ENCODE measurements around the gene CASK.

Gene CASK

DNA sequence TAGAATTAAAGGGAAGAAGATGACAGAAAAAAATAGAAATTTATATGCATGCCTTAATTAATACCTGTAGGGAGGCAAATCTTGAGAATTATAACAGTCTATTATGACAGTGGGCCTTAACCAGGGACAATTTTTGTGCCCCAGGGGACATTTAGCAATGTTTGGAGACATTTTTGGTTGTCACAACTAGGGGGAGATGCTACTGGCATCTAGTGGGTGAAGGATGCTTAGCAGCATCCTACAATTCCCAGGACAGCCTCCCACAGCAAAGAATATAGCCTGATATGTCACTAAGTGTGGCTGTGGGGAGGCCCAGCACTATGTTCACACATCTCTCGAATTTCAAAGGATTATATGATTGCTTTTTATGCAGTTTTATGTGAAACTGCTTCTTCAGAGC is 188.8 kb downstream of the CASK start:
- H3K36me3 ChIP-seq (ENCODE audit: control insufficient read depth, insufficient read depth, low read length) = no peaks in the 10 kb centered on the region
- no CpG with 5 or more reads among the region's 1 CpG for WGBS (ENCODE audit: extremely low coverage, insufficient coverage, low lambda C conversion rate)
- H3K56ac ChIP-seq (ENCODE audit: low read length) = no peak overlapping the region
- H3K4ac ChIP-seq (ENCODE audit: low read depth, low read length) = no peak overlapping the region
- DNase-seq = peak; percentile 41
- no peaks in the 10 kb centered on the region for H3K79me1 ChIP-seq (ENCODE audit: low read length)
- H3K4me3 ChIP-seq (ENCODE audit: low read length) = no peak overlapping the region
- no peaks in the 10 kb centered on the region for H3K4me1 ChIP-seq (ENCODE audit: control insufficient read depth, low read depth, low read length)
- H3K23ac ChIP-seq (ENCODE audit: low read length) = no peak overlapping the region
- no peak overlapping the region for H2BK5ac ChIP-seq (ENCODE audit: low read length)
- no peak overlapping the region for H3K4me2 ChIP-seq (ENCODE audit: low read length)
- H2AK5ac ChIP-seq (ENCODE audit: low read length) = no peak overlapping the region
- H4K5ac ChIP-seq (ENCODE audit: low read length) = no peak overlapping the region
- H3K27me3 ChIP-seq (ENCODE audit: insufficient read depth, low read length, poor library complexity) = no peaks in the 10 kb centered on the region
- no peak overlapping the region for H2BK15ac ChIP-seq (replicated peaks; ENCODE audit: low read depth)
- H3K27ac ChIP-seq (ENCODE audit: low read depth, low read length) = no peak overlapping the region
- no peak overlapping the region for H2BK120ac ChIP-seq (ENCODE audit: low read depth, low read length)
- no peak overlapping the region for H3K18ac ChIP-seq (ENCODE audit: low read length)
- no peak overlapping the region for H4K8ac ChIP-seq (ENCODE audit: low read depth, low read length)
- H3K79me2 ChIP-seq (ENCODE audit: control insufficient read depth, insufficient read depth, low read length) = no peaks in the 10 kb centered on the region
- no peak overlapping the region for H3K9ac ChIP-seq (ENCODE audit: low read length)

- Histone ChIP-seq H3K18ac (ENCODE audit: low read length) (no peak overlapping the region), H4K5ac (ENCODE audit: low read length) (no peak overlapping the region), H3K4me3 (ENCODE audit: low read length) (no peak overlapping the region), H2BK15ac (replicated peaks; ENCODE audit: low read depth) (no peak overlapping the region), H3K79me2 (ENCODE audit: control insufficient read depth, insufficient read depth, low read length) (no peaks in the 10 kb centered on the region), H3K27me3 (ENCODE audit: insufficient read depth, low read length, poor library complexity) (no peaks in the 10 kb centered on the region), H3K36me3 (ENCODE audit: control insufficient read depth, insufficient read depth, low read length) (no peaks in the 10 kb centered on the region), H3K4me2 (ENCODE audit: low read length) (no peak overlapping the region), H3K27ac (ENCODE audit: low read depth, low read length) (no peak overlapping the region), H3K9ac (ENCODE audit: low read length) (no peak overlapping the region), H3K4ac (ENCODE audit: low read depth, low read length) (no peak overlapping the region), H2AK5ac (ENCODE audit: low read length) (no peak overlapping the region), H3K23ac (ENCODE audit: low read length) (no peak overlapping the region), H3K56ac (ENCODE audit: low read length) (no peak overlapping the region), H3K79me1 (ENCODE audit: low read length) (no peaks in the 10 kb centered on the region), H4K8ac (ENCODE audit: low read depth, low read length) (no peak overlapping the region), H2BK120ac (ENCODE audit: low read depth, low read length) (no peak overlapping the region), H3K4me1 (ENCODE audit: control insufficient read depth, low read depth, low read length) (no peaks in the 10 kb centered on the region), H2BK5ac (ENCODE audit: low read length) (no peak overlapping the region)
- WGBS (ENCODE audit: extremely low coverage, insufficient coverage, low lambda C conversion rate) = no CpG with 5 or more reads among the region's 1 CpG
- DNase-seq = no peak
Measured at GRCh38 chrX:41733939-41734338, 189.4 kb downstream of the CASK start.

- Histone ChIP-seq H4K5ac (ENCODE audit: low read length) (no peak overlapping the region), H3K4me2 (ENCODE audit: low read length) (no peak overlapping the region), H3K4ac (ENCODE audit: low read depth, low read length) (no peak overlapping the region), H3K27ac (ENCODE audit: low read depth, low read length) (no peak overlapping the region), H3K18ac (ENCODE audit: low read length) (no peak overlapping the region), H3K4me3 (ENCODE audit: low read length) (no peak overlapping the region), H3K4me1 (ENCODE audit: control insufficient read depth, low read depth, low read length) (no peaks in the 10 kb centered on the region), H3K79me1 (ENCODE audit: low read length) (no peaks in the 10 kb centered on the region), H3K36me3 (ENCODE audit: control insufficient read depth, insufficient read depth, low read length) (no peaks in the 10 kb centered on the region), H3K23ac (ENCODE audit: low read length) (no peak overlapping the region), H2BK5ac (ENCODE audit: low read length) (no peak overlapping the region), H3K79me2 (ENCODE audit: control insufficient read depth, insufficient read depth, low read length) (no peaks in the 10 kb centered on the region), H4K8ac (ENCODE audit: low read depth, low read length) (no peak overlapping the region), H2AK5ac (ENCODE audit: low read length) (no peak overlapping the region), H2BK15ac (replicated peaks; ENCODE audit: low read depth) (no peak overlapping the region), H3K56ac (ENCODE audit: low read length) (no peak overlapping the region), H3K27me3 (ENCODE audit: insufficient read depth, low read length, poor library complexity) (no peaks in the 10 kb centered on the region), H2BK120ac (ENCODE audit: low read depth, low read length) (no peak overlapping the region), H3K9ac (ENCODE audit: low read length) (no peak overlapping the region)
- no CpG with 5 or more reads among the region's 2 CpGs for WGBS (ENCODE audit: extremely low coverage, insufficient coverage, low lambda C conversion rate)
- DNase-seq = no peak
Measured at GRCh38 chrX:41732260-41732659, 191.1 kb downstream of the CASK start.

DNA sequence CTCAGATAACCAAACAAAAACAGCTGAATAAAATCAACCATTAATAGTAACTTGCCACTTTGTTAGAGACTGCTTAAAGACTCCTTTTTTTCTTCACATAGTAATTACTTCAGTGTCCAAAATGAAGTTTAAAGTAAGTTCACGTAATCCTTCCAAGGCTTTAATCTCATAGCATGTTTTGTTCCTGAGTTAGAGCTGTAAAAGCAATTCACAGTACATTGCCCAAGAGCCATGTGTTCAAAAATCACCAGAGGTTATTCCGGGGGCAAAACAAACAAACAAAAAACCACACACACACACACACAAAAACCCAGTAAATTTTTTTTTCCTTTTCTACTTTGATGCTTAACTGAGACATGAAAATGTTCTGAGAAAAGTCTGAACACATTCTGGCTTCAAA is 193.3 kb downstream of the CASK start:
- no peaks in the 10 kb centered on the region for H3K4me1 ChIP-seq (ENCODE audit: control insufficient read depth, low read depth, low read length)
- no peak overlapping the region for H3K27ac ChIP-seq (ENCODE audit: low read depth, low read length)
- no peak overlapping the region for H3K56ac ChIP-seq (ENCODE audit: low read length)
- no peak overlapping the region for H3K9ac ChIP-seq (ENCODE audit: low read length)
- H3K27me3 ChIP-seq (ENCODE audit: insufficient read depth, low read length, poor library complexity) = no peaks in the 10 kb centered on the region
- H3K4ac ChIP-seq (ENCODE audit: low read depth, low read length) = no peak overlapping the region
- H3K36me3 ChIP-seq (ENCODE audit: control insufficient read depth, insufficient read depth, low read length) = no peaks in the 10 kb centered on the region
- no peak overlapping the region for H3K4me3 ChIP-seq (ENCODE audit: low read length)
- H4K5ac ChIP-seq (ENCODE audit: low read length) = no peak overlapping the region
- no peaks in the 10 kb centered on the region for H3K79me1 ChIP-seq (ENCODE audit: low read length)
- no peak overlapping the region for H3K18ac ChIP-seq (ENCODE audit: low read length)
- H2BK120ac ChIP-seq (ENCODE audit: low read depth, low read length) = no peak overlapping the region
- H3K79me2 ChIP-seq (ENCODE audit: control insufficient read depth, insufficient read depth, low read length) = no peaks in the 10 kb centered on the region
- DNase-seq = no peak
- no CpG with 5 or more reads among the region's 2 CpGs for WGBS (ENCODE audit: extremely low coverage, insufficient coverage, low lambda C conversion rate)
- H2BK15ac ChIP-seq (replicated peaks; ENCODE audit: low read depth) = no peak overlapping the region
- H4K8ac ChIP-seq (ENCODE audit: low read depth, low read length) = no peak overlapping the region
- H2BK5ac ChIP-seq (ENCODE audit: low read length) = no peak overlapping the region
- H3K23ac ChIP-seq (ENCODE audit: low read length) = no peak overlapping the region
- no peak overlapping the region for H2AK5ac ChIP-seq (ENCODE audit: low read length)
- H3K4me2 ChIP-seq (ENCODE audit: low read length) = no peak overlapping the region

DNA sequence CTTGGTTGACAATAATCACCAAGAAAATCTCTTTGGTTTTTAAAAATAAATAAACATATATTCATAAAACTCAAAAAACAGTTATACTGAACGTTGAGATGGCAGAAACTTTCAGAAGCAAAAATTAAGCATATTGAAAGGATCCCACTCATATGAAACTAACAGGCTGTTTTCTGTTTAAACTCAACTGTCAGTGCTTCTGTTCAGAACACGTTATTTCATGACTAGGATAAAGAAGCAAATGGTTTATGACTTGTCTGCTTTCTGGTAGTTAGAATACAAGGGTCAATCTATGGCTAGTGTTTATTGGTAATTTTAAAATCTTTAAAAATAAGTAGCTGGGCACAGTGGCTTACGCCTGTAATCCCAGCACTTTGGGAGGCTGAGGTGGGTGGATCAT is 195.2 kb downstream of the CASK start:
- Histone ChIP-seq H3K79me1 (ENCODE audit: low read length) (no peaks in the 10 kb centered on the region), H3K56ac (ENCODE audit: low read length) (no peak overlapping the region), H4K5ac (ENCODE audit: low read length) (no peak overlapping the region), H2AK5ac (ENCODE audit: low read length) (no peak overlapping the region), H3K36me3 (ENCODE audit: control insufficient read depth, insufficient read depth, low read length) (no peaks in the 10 kb centered on the region), H2BK5ac (ENCODE audit: low read length) (no peak overlapping the region), H3K4ac (ENCODE audit: low read depth, low read length) (no peak overlapping the region), H3K9ac (ENCODE audit: low read length) (no peak overlapping the region), H3K4me2 (ENCODE audit: low read length) (no peak overlapping the region), H3K18ac (ENCODE audit: low read length) (no peak overlapping the region), H3K4me1 (ENCODE audit: control insufficient read depth, low read depth, low read length) (no peaks in the 10 kb centered on the region), H3K79me2 (ENCODE audit: control insufficient read depth, insufficient read depth, low read length) (no peaks in the 10 kb centered on the region), H2BK15ac (replicated peaks; ENCODE audit: low read depth) (no peak overlapping the region), H4K8ac (ENCODE audit: low read depth, low read length) (no peak overlapping the region), H3K23ac (ENCODE audit: low read length) (no peak overlapping the region), H2BK120ac (ENCODE audit: low read depth, low read length) (no peak overlapping the region), H3K27me3 (ENCODE audit: insufficient read depth, low read length, poor library complexity) (no peaks in the 10 kb centered on the region), H3K4me3 (ENCODE audit: low read length) (no peak overlapping the region), H3K27ac (ENCODE audit: low read depth, low read length) (no peak overlapping the region)
- no peak for DNase-seq
- WGBS (ENCODE audit: extremely low coverage, insufficient coverage, low lambda C conversion rate) = no CpG with 5 or more reads among the region's 3 CpGs

DNA sequence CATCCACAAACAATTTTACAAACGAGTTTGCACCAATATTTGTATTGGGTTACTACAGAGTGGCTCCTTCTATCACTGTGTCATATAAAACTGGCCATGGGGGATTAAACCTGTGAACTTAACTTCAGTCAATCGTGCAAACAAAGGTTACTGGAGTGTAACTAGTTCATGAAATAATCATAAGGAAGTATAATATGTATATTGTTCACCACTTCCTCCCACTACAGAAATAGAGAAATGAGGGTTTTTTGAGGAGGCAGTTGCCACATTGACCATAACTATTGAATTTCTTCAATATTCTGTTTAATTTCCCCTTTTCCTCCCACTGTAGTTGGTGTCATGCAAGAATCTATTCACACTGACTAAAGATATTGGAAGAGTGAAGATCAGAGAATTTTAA is 199.5 kb downstream of the CASK start, which contains the start of gene GPR82:
Gene GPR82 (plus strand): TSS at position 356 of the 400 bp plus-strand sequence. CDS start 2,846 bp downstream, outside the sequence.
- Histone ChIP-seq H3K4me1 (ENCODE audit: control insufficient read depth, low read depth, low read length) (no peaks in the 10 kb centered on the region), H3K23ac (ENCODE audit: low read length) (no peak within 1 kb of the TSS), H3K4me2 (ENCODE audit: low read length) (no peak within 1 kb of the TSS), H3K27me3 (ENCODE audit: insufficient read depth, low read length, poor library complexity) (no peaks in the 10 kb centered on the region), H3K36me3 (ENCODE audit: control insufficient read depth, insufficient read depth, low read length) (no peaks in the 10 kb centered on the region), H3K27ac (ENCODE audit: low read depth, low read length) (no peak within 1 kb of the TSS), H3K4me3 (ENCODE audit: low read length) (no peak within 1 kb of the TSS), H2BK5ac (ENCODE audit: low read length) (no peak within 1 kb of the TSS), H4K8ac (ENCODE audit: low read depth, low read length) (no peak within 1 kb of the TSS), H3K4ac (ENCODE audit: low read depth, low read length) (no peak within 1 kb of the TSS), H2BK15ac (replicated peaks; ENCODE audit: low read depth) (no peak within 1 kb of the TSS), H2AK5ac (ENCODE audit: low read length) (no peak within 1 kb of the TSS), H3K79me2 (ENCODE audit: control insufficient read depth, insufficient read depth, low read length) (no peaks in the 10 kb centered on the region), H2BK120ac (ENCODE audit: low read depth, low read length) (no peak within 1 kb of the TSS), H3K79me1 (ENCODE audit: low read length) (no peaks in the 10 kb centered on the region), H3K18ac (ENCODE audit: low read length) (no peak within 1 kb of the TSS), H3K9ac (ENCODE audit: low read length) (no peak within 1 kb of the TSS), H4K5ac (ENCODE audit: low read length) (no peak within 1 kb of the TSS), H3K56ac (ENCODE audit: low read length) (no peak within 1 kb of the TSS)
- no peak for DNase-seq
- no CpG with 5 or more reads among the region's 2 CpGs for WGBS (ENCODE audit: extremely low coverage, insufficient coverage, low lambda C conversion rate)
